Loucy (cell line): ENCODE data around the gene IPPK.

Experiments
- H2AFZ ChIP-seq: fragments of 200-600 bp; sonication (generic); 2 replicates; pipeline ENCODE4 v1.6.0; 2016; ENCODE audit warnings: antibody characterized with exemption, mild to moderate bottlenecking, low read length, moderate library complexity
- H3F3A ChIP-seq: fragments of 200-600 bp; 2 replicates; pipeline ENCODE4 v1.6.0; 2016; ENCODE audit warnings: antibody characterized with exemption, low read depth, mild to moderate bottlenecking
- H3K27me3 ChIP-seq: fragments of 200-600 bp; sonication (generic); 2 replicates; pipeline ENCODE4 v1.6.1; 2014; ENCODE audit warnings: low read length, mild to moderate bottlenecking; ENCODE audit not compliant: insufficient read depth, poor library complexity, severe bottlenecking
- H3K36me3 ChIP-seq: fragments of 200-600 bp; sonication (generic); 2 replicates; pipeline ENCODE4 v1.6.1; 2016; ENCODE audit warnings: low read length; ENCODE audit not compliant: insufficient read depth
- H3K4me1 ChIP-seq: fragments of 200-600 bp; sonication (generic); 2 replicates; pipeline ENCODE4 v1.5.1; 2014; ENCODE audit warnings: low read length, mild to moderate bottlenecking; ENCODE audit not compliant: insufficient read depth, poor library complexity, severe bottlenecking
- H3K4me2 ChIP-seq: fragments of 200-600 bp; sonication (generic); 2 replicates; pipeline ENCODE4 v1.6.0; 2014; ENCODE audit warnings: antibody characterized with exemption, low read length, low read depth, mild to moderate bottlenecking; ENCODE audit not compliant: poor library complexity, severe bottlenecking
- H3K4me3 ChIP-seq: fragments of 200-600 bp; sonication (generic); 2 replicates; pipeline ENCODE4 v1.5.1; 2014; ENCODE audit warnings: low read length, mild to moderate bottlenecking, mixed read lengths; ENCODE audit not compliant: poor library complexity, severe bottlenecking
- H3K79me2 ChIP-seq: fragments of 200-600 bp; sonication (generic); 2 replicates; pipeline ENCODE4 v1.6.1; 2014; ENCODE audit warnings: low read length; ENCODE audit not compliant: insufficient read depth
- H3K9ac ChIP-seq: fragments of 200-600 bp; sonication (generic); 2 replicates; pipeline ENCODE4 v1.6.0; 2014; ENCODE audit warnings: mild to moderate bottlenecking, low read depth, low read length, moderate library complexity; ENCODE audit not compliant: poor library complexity, severe bottlenecking
- H3K9me2 ChIP-seq: fragments of 200-600 bp; sonication (generic); replicated peaks from 2 replicates; pipeline ENCODE4 v1.6.1; 2016; ENCODE audit warnings: low read depth, low read length, mixed read lengths
- H3K9me3 ChIP-seq: fragments of 200-600 bp; sonication (generic); 2 replicates; pipeline ENCODE4 v1.6.1; 2014; ENCODE audit warnings: mild to moderate bottlenecking, antibody characterized with exemption, low read length, low read depth; ENCODE audit not compliant: insufficient read depth
- H4K20me1 ChIP-seq: fragments of 200-600 bp; sonication (generic); 2 replicates; pipeline ENCODE4 v1.6.0; 2014; ENCODE audit warnings: antibody characterized with exemption, low read length, mild to moderate bottlenecking; ENCODE audit not compliant: insufficient read depth, poor library complexity, severe bottlenecking
- EZH2phosphoT487 ChIP-seq: fragments of 200-600 bp; IDR thresholded peaks from 2 replicates; pipeline ENCODE4 v1.6.1; 2018; ENCODE audit warnings: antibody characterized with exemption, mild to moderate bottlenecking, moderate library complexity, borderline replicate concordance
- TF ChIP-seq, protein P1 (sequence below): fragments of 200-600 bp; sonication (generic); conservative IDR thresholded peaks from 2 replicates; pipeline ENCODE4 v1.5.1; 2014; ENCODE audit warnings: mild to moderate bottlenecking, antibody characterized with exemption, low read length

Gene IPPK

GRCh38 chr9:92634712-92635605 lies 35.0 kb downstream of the IPPK start:
- Histone ChIP-seq H2AFZ (no peak overlapping the region), H3K9ac (no peak overlapping the region), H3K4me1 (no peaks in the 10 kb centered on the region), H3F3A (no peaks in the 10 kb centered on the region), H3K79me2 (no peaks in the 10 kb centered on the region), H3K4me3 (no peak overlapping the region), H3K27me3 (no peaks in the 10 kb centered on the region), H3K36me3 (peaks cover 75% of the 10 kb centered on the region; the same call in 1 of the 2 replicates), H4K20me1 (no peaks in the 10 kb centered on the region), H3K9me3 (no peaks in the 10 kb centered on the region), H3K9me2 (no peaks in the 10 kb centered on the region), H3K4me2 (no peak overlapping the region)
- TF ChIP-seq EZH2phosphoT487 = no peak
- TF ChIP-seq, protein P1, sequence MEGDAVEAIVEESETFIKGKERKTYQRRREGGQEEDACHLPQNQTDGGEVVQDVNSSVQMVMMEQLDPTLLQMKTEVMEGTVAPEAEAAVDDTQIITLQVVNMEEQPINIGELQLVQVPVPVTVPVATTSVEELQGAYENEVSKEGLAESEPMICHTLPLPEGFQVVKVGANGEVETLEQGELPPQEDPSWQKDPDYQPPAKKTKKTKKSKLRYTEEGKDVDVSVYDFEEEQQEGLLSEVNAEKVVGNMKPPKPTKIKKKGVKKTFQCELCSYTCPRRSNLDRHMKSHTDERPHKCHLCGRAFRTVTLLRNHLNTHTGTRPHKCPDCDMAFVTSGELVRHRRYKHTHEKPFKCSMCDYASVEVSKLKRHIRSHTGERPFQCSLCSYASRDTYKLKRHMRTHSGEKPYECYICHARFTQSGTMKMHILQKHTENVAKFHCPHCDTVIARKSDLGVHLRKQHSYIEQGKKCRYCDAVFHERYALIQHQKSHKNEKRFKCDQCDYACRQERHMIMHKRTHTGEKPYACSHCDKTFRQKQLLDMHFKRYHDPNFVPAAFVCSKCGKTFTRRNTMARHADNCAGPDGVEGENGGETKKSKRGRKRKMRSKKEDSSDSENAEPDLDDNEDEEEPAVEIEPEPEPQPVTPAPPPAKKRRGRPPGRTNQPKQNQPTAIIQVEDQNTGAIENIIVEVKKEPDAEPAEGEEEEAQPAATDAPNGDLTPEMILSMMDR = peak; percentile 89

- Histone ChIP-seq H3K9me3 (no peaks in the 10 kb centered on the region), H3K36me3 (peaks cover 69% of the 10 kb centered on the region; the same call in 1 of the 2 replicates), H3K9ac (no peak overlapping the region), H4K20me1 (no peaks in the 10 kb centered on the region), H3K27me3 (no peaks in the 10 kb centered on the region), H3K4me3 (no peak overlapping the region), H3K9me2 (no peaks in the 10 kb centered on the region), H2AFZ (no peak overlapping the region), H3K4me2 (no peak overlapping the region), H3K4me1 (no peaks in the 10 kb centered on the region), H3K79me2 (no peaks in the 10 kb centered on the region), H3F3A (no peaks in the 10 kb centered on the region)
- TF ChIP-seq, protein P1 = no peak
- no peak for TF ChIP-seq EZH2phosphoT487
These were observed 36.2 kb downstream of the IPPK start for GRCh38 chr9:92633614-92634278.

- Histone ChIP-seq H3K9me3 (no peaks in the 10 kb centered on the region), H3K9me2 (no peaks in the 10 kb centered on the region), H4K20me1 (no peaks in the 10 kb centered on the region), H2AFZ (no peak overlapping the region), H3K4me2 (no peak overlapping the region), H3K79me2 (no peaks in the 10 kb centered on the region), H3K4me1 (no peaks in the 10 kb centered on the region), H3K4me3 (no peak overlapping the region), H3K9ac (no peak overlapping the region), H3F3A (no peaks in the 10 kb centered on the region), H3K36me3 (peaks cover 58% of the 10 kb centered on the region; the same call in 1 of the 2 replicates), H3K27me3 (no peaks in the 10 kb centered on the region)
- TF ChIP-seq EZH2phosphoT487 = no peak
- TF ChIP-seq, protein P1 = no peak
These were observed 37.3 kb downstream of the IPPK start for GRCh38 chr9:92632641-92633040.
